MCF 10A (cell line): Measurements from ENCODE around the gene PLA2G4F. TPM values are rescaled to one million over a fixed set of nuclear protein-coding genes. Genes with fewer than 3 reads are reported as not detected.

ENCODE experiments used
- BruUV-seq: library from RNA; stranded (reverse); fragments of 400-500 nt; replicated peaks from 2 replicates; lab custom pipeline; 2021; lab: Mats Ljungman, UMichigan
- CTCF ChIA-PET: fragments of 300-600 bp; sonication (Branson Sonifier 250); formaldehyde crosslinking; extraction: SDS; loops from one replicate; lab custom pipeline; 2021; ENCODE audit warnings: antibody characterized with exemption, inconsistent platforms; lab: Yijun Ruan, JAX
- POLR2A ChIA-PET: fragments of 300-600, 350-650 bp; sonication (Branson Sonifier 250); formaldehyde crosslinking; extraction: SDS; loops from one replicate; lab custom pipeline; 2020; ENCODE audit warnings: antibody characterized with exemption, inconsistent platforms; lab: Yijun Ruan, JAX
- DNase-seq: peaks from one replicate; pipeline ENCODE4 v3.0.0-alpha.2; 2018; ENCODE audit not compliant: unreplicated experiment
- H3K27ac Mint-ChIP-seq: one replicate; pipeline ENCODE4 v1.8.0; 2022; ENCODE audit warnings: mild to moderate bottlenecking, low read depth, mixed read lengths; ENCODE audit not compliant: unreplicated experiment
- H3K27me3 Mint-ChIP-seq: one replicate; pipeline ENCODE4 v1.8.0; 2022; ENCODE audit warnings: mixed read lengths; ENCODE audit not compliant: insufficient read depth, unreplicated experiment
- H3K36me3 Mint-ChIP-seq: one replicate; pipeline ENCODE4 v1.8.0; 2022; ENCODE audit warnings: mild to moderate bottlenecking, moderate library complexity, mixed read lengths; ENCODE audit not compliant: insufficient read depth, unreplicated experiment
- H3K4me1 Mint-ChIP-seq: one replicate; pipeline ENCODE4 v1.8.0; 2022; ENCODE audit warnings: mixed read lengths; ENCODE audit not compliant: insufficient read depth, unreplicated experiment
- H3K4me3 Mint-ChIP-seq: one replicate; pipeline ENCODE4 v1.8.0; 2022; ENCODE audit warnings: mild to moderate bottlenecking, moderate library complexity, mixed read lengths; ENCODE audit not compliant: unreplicated experiment
- H3K9me3 Mint-ChIP-seq: one replicate; pipeline ENCODE4 v1.8.0; 2022; ENCODE audit warnings: mixed read lengths; ENCODE audit not compliant: unreplicated experiment
- intact Hi-C: fragments of 100-400 bp; cut with micrococcal nuclease; formaldehyde crosslinking; loops from 2 replicates; pipeline ENCODE4 v1.14.1; 2022
- total RNA-seq: library from RNA; stranded (reverse); gene quantifications from 2 replicates; pipeline ENCODE4 v1.2.3, GENCODE V29; 2022
- TF ChIP-seq, protein P1 (sequence below): fragments of 200-600 bp; IDR thresholded peaks from one replicate; pipeline ENCODE4 v1.8.0; 2022; ENCODE audit warnings: antibody characterized with exemption, mild to moderate bottlenecking; ENCODE audit not compliant: unreplicated experiment

PLA2G4F gene
- total RNA-seq, 1 experiment from 2014 or later: 0.30 TPM

DNA sequence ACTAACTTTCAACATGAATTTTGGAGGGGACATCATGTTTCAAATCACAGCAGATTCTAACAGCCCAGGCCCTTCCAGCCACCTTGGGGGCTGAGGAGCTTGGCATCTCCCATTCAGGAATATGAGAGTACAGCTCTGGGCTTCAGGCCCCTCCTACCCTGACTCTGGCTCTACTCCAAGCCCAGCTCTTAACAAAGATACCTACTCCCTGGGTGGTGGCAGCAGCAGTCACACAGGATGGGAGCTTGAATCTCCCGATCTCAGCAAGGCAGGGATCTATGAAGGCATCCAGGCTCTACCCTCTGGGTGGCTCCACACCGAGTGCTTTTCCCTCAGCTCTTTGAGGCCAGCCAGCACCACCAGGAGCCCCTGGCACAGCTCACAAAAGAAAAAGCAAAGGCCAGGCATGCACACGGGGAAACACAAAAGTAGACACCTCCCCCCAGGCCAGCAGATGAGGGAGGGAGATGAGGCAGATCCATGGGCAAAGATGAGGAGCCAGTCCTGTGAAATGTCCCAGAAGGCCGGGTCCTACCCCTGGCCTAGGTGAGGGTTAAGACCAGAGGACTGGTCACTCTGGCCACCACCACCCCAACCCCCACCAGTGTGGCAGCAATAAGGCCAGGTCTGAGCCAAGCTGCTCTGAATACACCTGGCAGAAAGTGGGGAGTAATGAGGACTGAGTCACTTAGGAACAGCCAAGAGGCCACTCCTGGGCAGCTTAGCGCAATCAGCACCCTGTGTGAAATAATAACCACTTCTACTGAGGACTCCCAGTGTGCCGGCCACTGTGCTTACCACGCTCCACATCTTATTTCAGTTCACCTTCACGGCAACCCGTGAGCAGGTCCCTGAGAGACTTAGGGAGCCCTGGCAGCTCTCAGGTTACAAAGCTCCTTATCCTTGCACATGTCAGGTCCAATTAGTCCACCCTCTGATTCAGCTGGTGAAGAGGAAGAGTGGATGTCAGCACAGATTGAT lies 24.3 kb downstream of the PLA2G4F start:
- DNase-seq: peak; percentile 45
- TF ChIP-seq, protein P1, sequence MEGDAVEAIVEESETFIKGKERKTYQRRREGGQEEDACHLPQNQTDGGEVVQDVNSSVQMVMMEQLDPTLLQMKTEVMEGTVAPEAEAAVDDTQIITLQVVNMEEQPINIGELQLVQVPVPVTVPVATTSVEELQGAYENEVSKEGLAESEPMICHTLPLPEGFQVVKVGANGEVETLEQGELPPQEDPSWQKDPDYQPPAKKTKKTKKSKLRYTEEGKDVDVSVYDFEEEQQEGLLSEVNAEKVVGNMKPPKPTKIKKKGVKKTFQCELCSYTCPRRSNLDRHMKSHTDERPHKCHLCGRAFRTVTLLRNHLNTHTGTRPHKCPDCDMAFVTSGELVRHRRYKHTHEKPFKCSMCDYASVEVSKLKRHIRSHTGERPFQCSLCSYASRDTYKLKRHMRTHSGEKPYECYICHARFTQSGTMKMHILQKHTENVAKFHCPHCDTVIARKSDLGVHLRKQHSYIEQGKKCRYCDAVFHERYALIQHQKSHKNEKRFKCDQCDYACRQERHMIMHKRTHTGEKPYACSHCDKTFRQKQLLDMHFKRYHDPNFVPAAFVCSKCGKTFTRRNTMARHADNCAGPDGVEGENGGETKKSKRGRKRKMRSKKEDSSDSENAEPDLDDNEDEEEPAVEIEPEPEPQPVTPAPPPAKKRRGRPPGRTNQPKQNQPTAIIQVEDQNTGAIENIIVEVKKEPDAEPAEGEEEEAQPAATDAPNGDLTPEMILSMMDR: no peak
- Mint-ChIP-seq H3K36me3 (no peaks in the 10 kb centered on the region), H3K27ac (no peak overlapping the region), H3K27me3 (peaks cover 19% of the 10 kb centered on the region), H3K4me1 (peaks cover 15% of the 10 kb centered on the region), H3K9me3 (no peaks in the 10 kb centered on the region), H3K4me3 (no peak overlapping the region)
- intact Hi-C loops: loop anchor here (5.0 kb wide), 1 partner anchor 340 kb away; no protein-coding TSS in a partner anchor
- BruUV-seq: no TSS peak
- POLR2A ChIA-PET: interaction anchor here (0.7 to 1.6 kb wide), 3 partner anchors 11 to 75 kb away, joined by 3 to 6 read pairs (median 3); no protein-coding TSS in a partner anchor
- CTCF ChIA-PET: interaction anchor here (0.6 to 8.4 kb wide), 7 partner anchors 9 to 143 kb away, joined by 3 to 127 read pairs (median 8); partner anchors contain the start of gene PLA2G4D

DNA sequence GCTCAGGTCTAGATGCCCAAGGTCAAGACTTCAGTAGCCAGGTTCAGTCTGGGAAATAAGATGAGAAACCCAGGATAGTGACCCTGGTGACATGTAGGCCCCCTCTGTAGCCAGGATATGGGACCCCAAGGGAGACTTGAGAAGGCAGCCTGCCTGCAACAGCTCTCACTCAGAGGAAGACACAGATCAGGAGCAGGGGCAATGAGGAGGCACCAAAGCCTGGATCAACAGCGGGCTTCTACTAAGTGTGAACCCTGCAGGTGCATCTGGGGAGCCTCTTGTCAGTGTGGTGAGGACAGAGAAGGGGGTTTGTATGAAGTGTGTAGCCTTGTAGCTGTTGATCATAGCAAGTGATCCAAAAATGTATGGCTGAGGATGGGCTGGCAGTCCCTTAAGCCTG lies 25.4 kb downstream of the PLA2G4F start:
- ChIA-PET CTCF (interaction anchor here (0.6 to 7.3 kb wide), 8 partner anchors 11 to 358 kb away, joined by 3 to 122 read pairs (median 6); partner anchors contain the start of gene PLA2G4D), POLR2A (interaction anchor here (0.9 to 2.0 kb wide), 6 partner anchors 8 to 58 kb away, joined by 3 to 9 read pairs (median 4); no protein-coding TSS in a partner anchor)
- H3K9me3 Mint-ChIP-seq: no peaks in the 10 kb centered on the region
- H3K4me1 Mint-ChIP-seq: peaks cover 15% of the 10 kb centered on the region
- no TSS peak for BruUV-seq
- intact Hi-C loops: loop anchor here (5.0 kb wide), 1 partner anchor 341 kb away; no protein-coding TSS in a partner anchor
- H3K27me3 Mint-ChIP-seq: peaks cover 19% of the 10 kb centered on the region
- TF ChIP-seq, protein P1: no peak
- no peak overlapping the region for H3K27ac Mint-ChIP-seq
- no peaks in the 10 kb centered on the region for H3K36me3 Mint-ChIP-seq
- no peak for DNase-seq
- no peak overlapping the region for H3K4me3 Mint-ChIP-seq

- intact Hi-C loops: loop anchor here (5.0 kb wide), 1 partner anchor 342 kb away; no protein-coding TSS in a partner anchor
- H3K4me3 Mint-ChIP-seq: no peak overlapping the region
- ChIA-PET POLR2A (interaction anchor here (0.9 to 2.0 kb wide), 7 partner anchors 8 to 57 kb away, joined by 3 to 9 read pairs (median 4); no protein-coding TSS in a partner anchor), CTCF (interaction anchor here (0.6 to 7.3 kb wide), 11 partner anchors 8 to 357 kb away, joined by 3 to 122 read pairs (median 5); partner anchors contain the start of gene PLA2G4D)
- no peaks in the 10 kb centered on the region for H3K36me3 Mint-ChIP-seq
- H3K9me3 Mint-ChIP-seq: no peaks in the 10 kb centered on the region
- no TSS peak for BruUV-seq
- H3K27me3 Mint-ChIP-seq: peaks cover 19% of the 10 kb centered on the region
- no peak overlapping the region for H3K27ac Mint-ChIP-seq
- DNase-seq: no peak
- peaks cover 15% of the 10 kb centered on the region for H3K4me1 Mint-ChIP-seq
- TF ChIP-seq, protein P1: no peak
Observed at GRCh38 chr15:42130246-42130986, 26.0 kb downstream of the PLA2G4F start.
